HEK293 (cell line): ENCODE data around the gene ZNF524.

ENCODE experiments used
- CTCF ChIA-PET: fragments of 350-600 bp; formaldehyde crosslinking; extraction: SDS; loops from one replicate; lab custom pipeline; 2021; ENCODE audit warnings: antibody characterized with exemption; lab: Yijun Ruan, JAX
- POLR2A ChIA-PET: fragments of 300-600 bp; formaldehyde crosslinking; extraction: SDS; loops from one replicate; lab custom pipeline; 2020; ENCODE audit warnings: antibody characterized with exemption, inconsistent platforms; lab: Yijun Ruan, JAX
- H3K27ac ChIP-seq: fragments of 200-500 bp; sonication (Bioruptor generic); 2 replicates; pipeline ENCODE4 v1.5.1; 2014; ENCODE audit warnings: low read depth, low read length, control low read depth, inconsistent platforms; ENCODE audit errors: extremely low read depth
- H3K36me3 ChIP-seq, 2 experiments: fragments of 200-500 bp in 1 of 2; sonication (Bioruptor generic) in 1 of 2; 1 replicate in 1 of 2; 2 replicates in 1 of 2; pipeline ENCODE4 v1.5.1; 2014 to 2017; ENCODE audit warnings: inconsistent platforms in 2 of 2, low read length in 2 of 2; ENCODE audit not compliant: control insufficient read depth in 2 of 2, insufficient read depth in 1 of 2
- H3K4me1 ChIP-seq: fragments of 200-500 bp; sonication (Bioruptor generic); 2 replicates; pipeline ENCODE4 v1.5.1; 2014; ENCODE audit warnings: mild to moderate bottlenecking, low read length, inconsistent platforms; ENCODE audit not compliant: control insufficient read depth, insufficient read depth
- H3K4me3 ChIP-seq: 2 replicates; pipeline ENCODE4 v1.5.1; 2011; ENCODE audit warnings: low read depth, mild to moderate bottlenecking, control low read depth, low read length, moderate library complexity
- H3K9me3 ChIP-seq: fragments of 200-500 bp; sonication (Bioruptor generic); 2 replicates; pipeline ENCODE4 v1.5.1; 2014; ENCODE audit warnings: low read depth, low read length, inconsistent platforms; ENCODE audit not compliant: control insufficient read depth, insufficient read depth
- ATF2 ChIP-seq: fragments of 450-650 bp; formaldehyde crosslinking; IDR thresholded peaks from 2 replicates; pipeline ENCODE4 v1.5.1; 2016; ENCODE audit warnings: missing biosample characterization, missing genetic modification characterization, low read depth
- GLI2 ChIP-seq: fragments of 450-650 bp; formaldehyde crosslinking; IDR thresholded peaks from 2 replicates; pipeline ENCODE4; 2017; ENCODE audit warnings: missing biosample characterization, missing genetic modification characterization, low read depth, borderline replicate concordance
- KLF8 ChIP-seq: fragments of 450-650 bp; formaldehyde crosslinking; IDR thresholded peaks from 2 replicates; pipeline ENCODE4 v1.5.1; 2016; ENCODE audit warnings: missing biosample characterization, missing genetic modification characterization
- OSR2 ChIP-seq: fragments of 450-650 bp; formaldehyde crosslinking; IDR thresholded peaks from 2 replicates; pipeline ENCODE4 v1.5.1; 2016; ENCODE audit warnings: missing biosample characterization, missing genetic modification characterization
- SP7 ChIP-seq: fragments of 450-650 bp; formaldehyde crosslinking; IDR thresholded peaks from 2 replicates; pipeline ENCODE4 v1.5.1; 2016; ENCODE audit warnings: missing biosample characterization, missing genetic modification characterization
- ZBTB17 ChIP-seq: fragments of 450-650 bp; formaldehyde crosslinking; IDR thresholded peaks from 2 replicates; pipeline ENCODE4 v1.5.1; 2016; ENCODE audit warnings: missing biosample characterization, missing genetic modification characterization
- ZFP3 ChIP-seq: fragments of 450-650 bp; formaldehyde crosslinking; IDR thresholded peaks from 2 replicates; pipeline ENCODE4 v1.5.1; 2016; ENCODE audit warnings: low read depth, missing biosample characterization, missing genetic modification characterization
- ZFP69B ChIP-seq: fragments of 450-650 bp; formaldehyde crosslinking; IDR thresholded peaks from 2 replicates; pipeline ENCODE4 v1.5.1; 2016; ENCODE audit warnings: missing biosample characterization, missing genetic modification characterization
- ZNF10 ChIP-seq: fragments of 450-650 bp; formaldehyde crosslinking; IDR thresholded peaks from 2 replicates; pipeline ENCODE4 v1.5.1; 2017; ENCODE audit warnings: missing biosample characterization, missing genetic modification characterization
- ZNF121 ChIP-seq: fragments of 450-650 bp; formaldehyde crosslinking; IDR thresholded peaks from 2 replicates; pipeline ENCODE4 v1.5.1; 2016; ENCODE audit warnings: missing biosample characterization, missing genetic modification characterization
- ZNF341 ChIP-seq: fragments of 450-650 bp; formaldehyde crosslinking; IDR thresholded peaks from 2 replicates; pipeline ENCODE4; 2016; ENCODE audit warnings: low read depth, missing biosample characterization, missing genetic modification characterization
- ZNF350 ChIP-seq: fragments of 450-650 bp; formaldehyde crosslinking; IDR thresholded peaks from 2 replicates; pipeline ENCODE4 v1.5.0; 2017; ENCODE audit warnings: missing biosample characterization, mild to moderate bottlenecking, missing genetic modification characterization
- ZNF391 ChIP-seq: fragments of 450-650 bp; formaldehyde crosslinking; IDR thresholded peaks from 2 replicates; pipeline ENCODE4 v1.5.1; 2016; ENCODE audit warnings: low read depth, missing biosample characterization, missing genetic modification characterization, borderline replicate concordance
- ZNF394 ChIP-seq: fragments of 450-650 bp; formaldehyde crosslinking; IDR thresholded peaks from 2 replicates; pipeline ENCODE4 v1.5.1; 2016; ENCODE audit warnings: missing biosample characterization, missing genetic modification characterization, mild to moderate bottlenecking, moderate library complexity, borderline replicate concordance
- ZNF404 ChIP-seq: fragments of 450-650 bp; formaldehyde crosslinking; IDR thresholded peaks from 2 replicates; pipeline ENCODE4 v1.5.1; 2017; ENCODE audit warnings: missing biosample characterization, missing genetic modification characterization
- ZNF433 ChIP-seq: fragments of 450-650 bp; formaldehyde crosslinking; IDR thresholded peaks from 2 replicates; pipeline ENCODE4 v1.5.1; 2016; ENCODE audit warnings: missing biosample characterization, missing genetic modification characterization, low read depth
- ZNF514 ChIP-seq: fragments of 450-650 bp; formaldehyde crosslinking; IDR thresholded peaks from 2 replicates; pipeline ENCODE4 v1.5.1; 2016; ENCODE audit warnings: missing biosample characterization, missing genetic modification characterization
- ZNF548 ChIP-seq: fragments of 450-650 bp; formaldehyde crosslinking; IDR thresholded peaks from 2 replicates; pipeline ENCODE4 v1.5.1; 2016; ENCODE audit warnings: missing biosample characterization, missing genetic modification characterization
- ZNF610 ChIP-seq: fragments of 450-650 bp; formaldehyde crosslinking; IDR thresholded peaks from 2 replicates; pipeline ENCODE4 v1.5.1; 2016; ENCODE audit warnings: missing biosample characterization, missing genetic modification characterization, borderline replicate concordance
- ZNF670 ChIP-seq: fragments of 450-650 bp; formaldehyde crosslinking; IDR thresholded peaks from 2 replicates; pipeline ENCODE4 v1.5.1; 2016; ENCODE audit warnings: missing biosample characterization, missing genetic modification characterization, low read depth
- ZNF768 ChIP-seq: fragments of 450-650 bp; formaldehyde crosslinking; IDR thresholded peaks from 2 replicates; pipeline ENCODE4 v1.5.1; 2018; ENCODE audit warnings: missing biosample characterization, mild to moderate bottlenecking, missing genetic modification characterization
- ZNF792 ChIP-seq: fragments of 450-650 bp; formaldehyde crosslinking; IDR thresholded peaks from 2 replicates; pipeline ENCODE4 v1.5.1; 2016; ENCODE audit warnings: missing biosample characterization, missing genetic modification characterization
- ZSCAN30 ChIP-seq: fragments of 450-650 bp; IDR thresholded peaks from 2 replicates; pipeline ENCODE4 v1.5.1; 2018; ENCODE audit warnings: missing biosample characterization, mild to moderate bottlenecking, missing genetic modification characterization, moderate library complexity
- ZSCAN5A ChIP-seq: fragments of 450-650 bp; formaldehyde crosslinking; IDR thresholded peaks from 2 replicates; pipeline ENCODE4 v1.5.1; 2016; ENCODE audit warnings: missing biosample characterization, missing genetic modification characterization
- ZXDB ChIP-seq: fragments of 450-650 bp; formaldehyde crosslinking; IDR thresholded peaks from 2 replicates; pipeline ENCODE4 v1.5.1; 2016; ENCODE audit warnings: missing biosample characterization, missing genetic modification characterization
- TF ChIP-seq, protein P1 (sequence below): fragments of 450-650 bp; formaldehyde crosslinking; optimal IDR thresholded peaks from 2 replicates; pipeline ENCODE3; 2016; ENCODE audit warnings: missing biosample characterization, mild to moderate bottlenecking, missing genetic modification characterization

The ZNF524 gene

DNA sequence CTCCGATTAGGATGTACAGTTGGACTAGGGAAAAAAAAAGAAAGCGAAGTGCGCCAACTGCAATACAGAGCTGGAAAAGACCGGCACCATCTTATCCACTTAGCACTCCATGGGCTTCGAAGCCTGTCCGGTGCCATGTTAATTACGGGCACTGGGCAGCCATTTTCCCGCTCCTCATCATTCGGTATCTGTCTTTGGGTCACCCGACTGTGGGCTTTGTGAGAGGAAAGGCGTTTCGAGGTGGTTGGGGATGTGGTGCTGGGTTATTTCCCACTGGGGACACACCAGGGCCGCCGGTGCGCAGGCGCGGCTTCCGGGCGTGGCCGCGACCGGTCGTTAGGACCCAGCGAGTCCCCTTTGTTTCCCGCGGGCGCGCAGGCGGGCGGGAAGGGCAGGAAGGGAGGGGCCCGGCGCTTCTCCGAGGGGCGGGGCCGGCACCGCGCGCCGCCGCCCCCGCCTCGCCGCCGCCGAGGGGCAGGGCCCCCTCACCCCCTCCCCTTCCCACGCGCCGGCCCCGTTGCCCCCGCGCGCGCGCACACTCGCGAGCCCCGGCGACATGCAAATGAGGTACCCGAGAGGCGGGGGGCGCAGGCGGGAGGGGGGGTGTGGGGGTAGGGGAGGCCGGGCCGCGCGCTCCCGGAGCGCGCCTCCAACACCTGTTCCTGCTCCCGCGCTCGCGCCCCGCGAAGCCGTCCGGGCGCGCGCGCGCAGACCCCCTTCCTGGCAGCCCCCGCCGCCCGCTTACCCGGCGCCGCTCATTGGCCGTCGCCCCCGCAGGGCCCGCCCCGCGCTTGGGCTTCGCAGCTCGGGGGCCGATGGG lies at the start of gene ZNF524 (continued):
- TF ChIP-seq ZNF792 (tag by site-specific recombination) (no peak), ZNF610 (tag by site-specific recombination) (peak; percentile 87), OSR2 (peak; percentile 50; the same call in 1 of the 2 replicates), ZNF394 (peak; percentile 9), ZBTB17 (tag by site-specific recombination) (peak; percentile 97)
- TF ChIP-seq, protein P1, sequence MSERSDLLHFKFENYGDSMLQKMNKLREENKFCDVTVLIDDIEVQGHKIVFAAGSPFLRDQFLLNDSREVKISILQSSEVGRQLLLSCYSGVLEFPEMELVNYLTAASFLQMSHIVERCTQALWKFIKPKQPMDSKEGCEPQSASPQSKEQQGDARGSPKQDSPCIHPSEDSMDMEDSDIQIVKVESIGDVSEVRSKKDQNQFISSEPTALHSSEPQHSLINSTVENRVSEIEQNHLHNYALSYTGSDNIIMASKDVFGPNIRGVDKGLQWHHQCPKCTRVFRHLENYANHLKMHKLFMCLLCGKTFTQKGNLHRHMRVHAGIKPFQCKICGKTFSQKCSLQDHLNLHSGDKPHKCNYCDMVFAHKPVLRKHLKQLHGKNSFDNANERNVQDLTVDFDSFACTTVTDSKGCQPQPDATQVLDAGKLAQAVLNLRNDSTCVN: peak; percentile 86

GRCh38 chr19:55550321-55550650 lies 49.8 kb upstream of the ZNF524 start:
- Histone ChIP-seq H3K27ac (0 out of 2 replicates have a peak overlapping the region, but pooled peaks have one; percentile 36), H3K36me3 (no peaks in the 10 kb centered on the region), H3K4me1 (peaks cover 9% of the 10 kb centered on the region), H3K4me3 (peak overlapping the region; percentile 39), H3K9me3 (no peaks in the 10 kb centered on the region)
- ChIA-PET POLR2A (interaction anchor here (0.5 to 1.5 kb wide), 8 partner anchors 11 to 504 kb away, joined by 3 to 6 read pairs (median 3); partner anchors contain the start of genes FIZ1, ISOC2 and ZNF865), CTCF (interaction anchor here (0.6 to 1.2 kb wide), 2 partner anchors 33 to 80 kb away, joined by 3 read pairs; no protein-coding TSS in a partner anchor)
- no peak for TF ChIP-seq ZXDB (tag by site-specific recombination)
- peak; percentile 2; the same call in 1 of the 2 replicates for TF ChIP-seq SP7

- TF ChIP-seq ZNF768 (tag by site-specific recombination) (no peak), ZNF391 (tag by site-specific recombination) (no peak), ZSCAN30 (tag by site-specific recombination) (no peak), ZNF514 (tag by site-specific recombination) (no peak), ZNF670 (tag by site-specific recombination) (no peak), ZNF341 (tag by site-specific recombination) (no peak), ZSCAN5A (tag by site-specific recombination) (no peak), KLF8 (no peak), ZNF350 (no peak), ZNF433 (tag by site-specific recombination) (no peak), ZFP69B (no peak), ZNF404 (tag by site-specific recombination) (no peak), ZBTB17 (tag by site-specific recombination) (no peak), ZNF121 (tag by site-specific recombination) (no peak), ZFP3 (tag by site-specific recombination) (no peak), ZNF548 (no peak), ZNF10 (tag by site-specific recombination) (no peak), ATF2 (tag by site-specific recombination) (no peak), GLI2 (tag by site-specific recombination) (no peak)
- ChIA-PET CTCF (interaction anchor here (0.7 to 1.5 kb wide), 3 partner anchors 36 to 386 kb away, joined by 3 to 5 read pairs (median 4); no protein-coding TSS in a partner anchor), POLR2A (interaction anchor here (0.6 to 1.2 kb wide), 5 partner anchors 14 to 762 kb away, joined by 3 to 5 read pairs (median 3); partner anchors contain the start of gene ZSCAN5A)
- peaks cover 9% of the 10 kb centered on the region for H3K4me1 ChIP-seq
- no peak overlapping the region for H3K4me3 ChIP-seq
- no peaks in the 10 kb centered on the region for H3K9me3 ChIP-seq
- H3K36me3 ChIP-seq: no peaks in the 10 kb centered on the region
- no peak overlapping the region for H3K27ac ChIP-seq
These were observed 47.9 kb upstream of the ZNF524 start for GRCh38 chr19:55552206-55552605.
